ENCODE data around the gene LYSMD3.

- TF ChIP-seq, protein P1, sequence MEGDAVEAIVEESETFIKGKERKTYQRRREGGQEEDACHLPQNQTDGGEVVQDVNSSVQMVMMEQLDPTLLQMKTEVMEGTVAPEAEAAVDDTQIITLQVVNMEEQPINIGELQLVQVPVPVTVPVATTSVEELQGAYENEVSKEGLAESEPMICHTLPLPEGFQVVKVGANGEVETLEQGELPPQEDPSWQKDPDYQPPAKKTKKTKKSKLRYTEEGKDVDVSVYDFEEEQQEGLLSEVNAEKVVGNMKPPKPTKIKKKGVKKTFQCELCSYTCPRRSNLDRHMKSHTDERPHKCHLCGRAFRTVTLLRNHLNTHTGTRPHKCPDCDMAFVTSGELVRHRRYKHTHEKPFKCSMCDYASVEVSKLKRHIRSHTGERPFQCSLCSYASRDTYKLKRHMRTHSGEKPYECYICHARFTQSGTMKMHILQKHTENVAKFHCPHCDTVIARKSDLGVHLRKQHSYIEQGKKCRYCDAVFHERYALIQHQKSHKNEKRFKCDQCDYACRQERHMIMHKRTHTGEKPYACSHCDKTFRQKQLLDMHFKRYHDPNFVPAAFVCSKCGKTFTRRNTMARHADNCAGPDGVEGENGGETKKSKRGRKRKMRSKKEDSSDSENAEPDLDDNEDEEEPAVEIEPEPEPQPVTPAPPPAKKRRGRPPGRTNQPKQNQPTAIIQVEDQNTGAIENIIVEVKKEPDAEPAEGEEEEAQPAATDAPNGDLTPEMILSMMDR (IDR thresholded peaks at IDR 0.05; ENCODE audit: low read depth, low read length) = no peak
- no peak for TF ChIP-seq EZH2phosphoT487 (IDR thresholded peaks at IDR 0.05; ENCODE audit: low read depth)
Measured at GRCh38 chr5:90575712-90576111, 46.3 kb upstream of the LYSMD3 start.
